Liver (tissue), 9 donors: ENCODE measurements around the gene CFAP74. TPM values are rescaled to one million over a fixed set of nuclear protein-coding genes. Genes with fewer than 3 reads are reported as not detected.

Experiments
- DNase-seq: peaks from one replicate; pipeline ENCODE4 v3.0.0-alpha.2; 2017; ENCODE audit warnings: low spot score
- H3K27ac ChIP-seq, 2 donors: one replicate each; pipeline ENCODE4 v1.7.0; 2013; ENCODE audit warnings: inconsistent platforms in 2 of 2, low read length in 2 of 2, control low read depth in 1 of 2, low read depth in 1 of 2, mild to moderate bottlenecking in 1 of 2
- H3K27me3 ChIP-seq, 4 donors: one replicate each; pipeline versions ENCODE4 v1.6.1 to v1.7.0; 2013; ENCODE audit warnings: low read length in 3 of 4, inconsistent platforms in 1 of 4, mild to moderate bottlenecking in 1 of 4, moderate library complexity in 1 of 4; ENCODE audit not compliant: control insufficient read depth in 4 of 4, insufficient read depth in 4 of 4
- H3K36me3 ChIP-seq, 4 donors: one replicate each; pipeline versions ENCODE4 v1.6.1 to v1.7.0; 2013; ENCODE audit warnings: low read length in 3 of 4, mild to moderate bottlenecking in 3 of 4, low read depth in 1 of 4, moderate library complexity in 1 of 4; ENCODE audit not compliant: control insufficient read depth in 4 of 4, insufficient read depth in 3 of 4
- H3K4me1 ChIP-seq, 4 donors: one replicate each; pipeline versions ENCODE4 v1.6.1 to v1.7.0; 2013; ENCODE audit warnings: low read length in 3 of 4, mild to moderate bottlenecking in 3 of 4, moderate library complexity in 1 of 4; ENCODE audit not compliant: control insufficient read depth in 4 of 4, insufficient read depth in 4 of 4
- H3K4me3 ChIP-seq, 3 donors: one replicate each; pipeline versions ENCODE4 v1.6.1 to v1.7.0; 2013; ENCODE audit warnings: low read length in 3 of 3, control low read depth in 1 of 3, low read depth in 1 of 3, mild to moderate bottlenecking in 1 of 3
- H3K9ac ChIP-seq, 2 donors: one replicate each; pipeline ENCODE4 v1.7.0; 2013; ENCODE audit warnings: low read length in 2 of 2, mild to moderate bottlenecking in 2 of 2, moderate library complexity in 2 of 2, control low read depth in 1 of 2, low read depth in 1 of 2
- H3K9me3 ChIP-seq, 4 donors: one replicate each; pipeline versions ENCODE4 v1.6.1 to v1.7.0; 2013; ENCODE audit warnings: low read length in 3 of 4; ENCODE audit not compliant: control insufficient read depth in 4 of 4
- ATF3 ChIP-seq: IDR thresholded peaks from 2 replicates; pipeline ENCODE4 v1.6.1; 2016; ENCODE audit warnings: antibody characterized with exemption
- CTCF ChIP-seq: fragments of 150-350 bp; IDR thresholded peaks from 2 replicates; pipeline ENCODE4 v1.5.1; 2017; ENCODE audit warnings: improper control_type of control experiment, low read depth, low read length; ENCODE audit not compliant: missing input control
- EGR1 ChIP-seq, 2 donors: IDR thresholded peaks; 2 replicates each; pipeline ENCODE4 v1.6.1; 2016 to 2018; ENCODE audit warnings: antibody characterized with exemption in 2 of 2, low read depth in 2 of 2
- FOXA1 ChIP-seq: IDR thresholded peaks from 2 replicates; pipeline ENCODE4 v1.6.1; 2016; ENCODE audit warnings: antibody characterized with exemption
- FOXA2 ChIP-seq: IDR thresholded peaks from 2 replicates; pipeline ENCODE4 v1.6.1; 2016; ENCODE audit warnings: antibody characterized with exemption
- GABPA ChIP-seq, 2 donors: IDR thresholded peaks in 1 of 2; conservative IDR thresholded peaks in 1 of 2; 2 replicates each; pipeline ENCODE4 v1.6.1; 2016; ENCODE audit warnings: antibody characterized with exemption in 2 of 2, mild to moderate bottlenecking in 1 of 2, moderate library complexity in 1 of 2
- HNF4A ChIP-seq, 2 donors: conservative IDR thresholded peaks; 2 replicates each; pipeline ENCODE4 v1.6.1; 2016; ENCODE audit warnings: antibody characterized with exemption in 2 of 2, mild to moderate bottlenecking in 2 of 2
- HNF4G ChIP-seq: IDR thresholded peaks from 2 replicates; pipeline ENCODE4 v1.6.1; 2016; ENCODE audit warnings: antibody characterized with exemption
- JUND ChIP-seq, 2 donors: IDR thresholded peaks; 2 replicates each; pipeline ENCODE4 v1.6.1; 2016; ENCODE audit warnings: antibody characterized with exemption in 2 of 2
- MAX ChIP-seq: IDR thresholded peaks from 2 replicates; pipeline ENCODE4 v1.6.1; 2016; ENCODE audit warnings: antibody characterized with exemption
- NR2F2 ChIP-seq: IDR thresholded peaks from 2 replicates; pipeline ENCODE4 v1.6.1; 2016; ENCODE audit warnings: antibody characterized with exemption
- RAD21 ChIP-seq, 2 donors: IDR thresholded peaks; 2 replicates each; pipeline ENCODE4 v1.6.1; 2016; ENCODE audit warnings: antibody characterized with exemption in 2 of 2, mild to moderate bottlenecking in 2 of 2
- REST ChIP-seq: IDR thresholded peaks from 2 replicates; pipeline ENCODE4 v1.6.1; 2016; ENCODE audit warnings: antibody characterized with exemption, mild to moderate bottlenecking
- RXRA ChIP-seq, 2 donors: IDR thresholded peaks; 2 replicates each; pipeline ENCODE4 v1.6.1; 2017 to 2018; ENCODE audit warnings: antibody characterized with exemption in 2 of 2, mild to moderate bottlenecking in 1 of 2
- SP1 ChIP-seq: IDR thresholded peaks from 2 replicates; pipeline ENCODE4 v1.6.1; 2018; ENCODE audit warnings: antibody characterized with exemption, mild to moderate bottlenecking
- TAF1 ChIP-seq: conservative IDR thresholded peaks from 2 replicates; pipeline ENCODE4 v1.6.1; 2016; ENCODE audit warnings: antibody characterized with exemption, mild to moderate bottlenecking
- YY1 ChIP-seq: IDR thresholded peaks from 2 replicates; pipeline ENCODE4 v1.6.1; 2016; ENCODE audit warnings: antibody characterized with exemption, mild to moderate bottlenecking
- ZBTB33 ChIP-seq: IDR thresholded peaks from 2 replicates; pipeline ENCODE4 v1.6.1; 2016; ENCODE audit warnings: antibody characterized with exemption
- WGBS: extraction: QIAGEN DNeasy Blood & Tissue Kit; methylation state at CpG from one replicate; pipeline ENCODE4 v1.1.7; 2013; 5-methylcytosine and 5-hydroxymethylcytosine counted together
- polyA plus RNA-seq, 2 donors: library from polyadenylated mRNA; stranded (reverse) in 1 of 2; unstranded in 1 of 2; fragments of 200-250 nt in 1 of 2; fragments of >200 nt in 1 of 2; fragmentation: Nextera tagmentation in 1 of 2; extraction: Ambion mirVana in 1 of 2; gene quantifications; one replicate each; pipeline versions ENCODE4 v1.2.1 to v1.2.3, GENCODE V29; 2013 to 2015
- total RNA-seq, 2 donors: library from RNA; depleted of rRNA; stranded (reverse); fragments of >200 nt; gene quantifications; one replicate each; pipeline ENCODE4 v1.2.3, GENCODE V29; 2014
- donor health status: healthy.
- donor health status: healthy.
- donor health status: healthy.
- donor health status: healthy.
- donor health status: healthy.

Gene CFAP74
- total and polyA plus RNA-seq, 4 donors: under 0.01 to 0.31 TPM; not detected in 2

GRCh38 chr1:1926346-1926811 lies 77.2 kb downstream of the CFAP74 start:
- no peaks in the 10 kb centered on the region for H3K27me3 ChIP-seq
- 82% methylated on average over 26 of the region's 26 CpGs for WGBS
- H3K27ac ChIP-seq: no peak overlapping the region
- no peaks in the 10 kb centered on the region for H3K36me3 ChIP-seq
- H3K9me3 ChIP-seq: no peaks in the 10 kb centered on the region
- H3K9ac ChIP-seq: no peak overlapping the region
- no peak overlapping the region for H3K4me3 ChIP-seq
- TF ChIP-seq YY1: no peak
- no peak for TF ChIP-seq RXRA (IDR thresholded peaks at IDR 0.05)
- TF ChIP-seq CTCF: no peak
- no peak for TF ChIP-seq FOXA2
- no peak for TF ChIP-seq HNF4G
- no peak for TF ChIP-seq GABPA (IDR thresholded peaks at IDR 0.05 in 1 of 2, conservative IDR thresholded peaks at IDR 0.05 in 1 of 2)
- no peak for TF ChIP-seq NR2F2
- no peak for DNase-seq
- peaks cover 15 to 25% (median 19%) of the 10 kb centered on the region in 4 donors for H3K4me1 ChIP-seq

- Histone ChIP-seq H3K9me3 (no peaks in the 10 kb centered on the region), H3K9ac (no peak overlapping the region), H3K4me3 (no peak overlapping the region), H3K36me3 (no peaks in the 10 kb centered on the region), H3K4me1 (peaks cover 15 to 25% (median 19%) of the 10 kb centered on the region in 4 donors), H3K27ac (no peak overlapping the region), H3K27me3 (no peaks in the 10 kb centered on the region)
- no peak for DNase-seq
- 91% methylated on average over 27 of the region's 27 CpGs for WGBS
- TF ChIP-seq HNF4G: no peak
- no peak for TF ChIP-seq EGR1 (IDR thresholded peaks at IDR 0.05; ENCODE audit: low read depth in 2 of 2)
- no peak for TF ChIP-seq HNF4A (conservative IDR thresholded peaks at IDR 0.05)
- no peak for TF ChIP-seq SP1
- TF ChIP-seq FOXA1: no peak
- no peak for TF ChIP-seq CTCF
- TF ChIP-seq JUND (IDR thresholded peaks at IDR 0.05): no peak
- no peak for TF ChIP-seq RXRA (IDR thresholded peaks at IDR 0.05)
- no peak for TF ChIP-seq REST
- no peak for TF ChIP-seq FOXA2
- TF ChIP-seq GABPA (IDR thresholded peaks at IDR 0.05 in 1 of 2, conservative IDR thresholded peaks at IDR 0.05 in 1 of 2): no peak
- TF ChIP-seq YY1: no peak
- no peak for TF ChIP-seq NR2F2
- TF ChIP-seq RAD21 (IDR thresholded peaks at IDR 0.05): no peak
- no peak for TF ChIP-seq MAX
- no peak for TF ChIP-seq TAF1
- no peak for TF ChIP-seq ZBTB33
- no peak for TF ChIP-seq ATF3
Observed at GRCh38 chr1:1925437-1926345, 77.9 kb downstream of the CFAP74 start.
